IMR-90 (cell line): Measurements from ENCODE around the gene NXPE1. TPM values are rescaled to one million over a fixed set of nuclear protein-coding genes. Genes with fewer than 3 reads are reported as not detected.

Source experiments
- ATAC-seq: fragments of 200-7000 bp; cut with Tn5 transposase; 2 replicates; pipeline ENCODE4 v1.9.1; 2020; ENCODE audit warnings: low read depth, mild to moderate bottlenecking, moderate library complexity
- BruUV-seq: library from RNA; stranded (reverse); fragments of 400-500 nt; replicated peaks from 2 replicates; lab custom pipeline; 2021; lab: Mats Ljungman, UMichigan
- CTCF ChIA-PET: fragments of 300-600 bp; formaldehyde crosslinking; extraction: SDS; loops from one replicate; lab custom pipeline; 2021; ENCODE audit warnings: antibody characterized with exemption; lab: Yijun Ruan, JAX
- POLR2A ChIA-PET: fragments of 300-600 bp; sonication (Branson Sonifier 250); formaldehyde crosslinking; loops from one replicate; lab custom pipeline; 2022; ENCODE audit warnings: antibody characterized with exemption; ENCODE audit not compliant: unreplicated experiment; lab: Charles Lee
- DNase-seq: peaks from one replicate; pipeline ENCODE4 v3.0.0; 2013
- H2AFZ ChIP-seq: replicated peaks from 2 replicates; pipeline ENCODE3; 2013; ENCODE audit warnings: low read length, mild to moderate bottlenecking; ENCODE audit not compliant: poor library complexity
- H2AK5ac ChIP-seq: 2 replicates; pipeline ENCODE4 v1.6.1; 2013; ENCODE audit warnings: low read depth, low read length, inconsistent platforms
- H2AK9ac ChIP-seq: replicated peaks from 2 replicates; pipeline ENCODE3; 2013; ENCODE audit warnings: mild to moderate bottlenecking, low read depth, low read length, moderate library complexity; ENCODE audit not compliant: poor library complexity
- H2BK120ac ChIP-seq: 2 replicates; pipeline ENCODE4 v1.6.1; 2013; ENCODE audit warnings: low read depth, low read length, inconsistent platforms
- H2BK15ac ChIP-seq: 3 replicates; pipeline ENCODE4 v1.6.1; 2013; ENCODE audit warnings: low read depth, low read length, inconsistent platforms
- H2BK20ac ChIP-seq: 2 replicates; pipeline ENCODE4 v1.6.1; 2013; ENCODE audit warnings: low read depth, mild to moderate bottlenecking, inconsistent platforms, low read length, moderate library complexity
- H2BK5ac ChIP-seq: 2 replicates; pipeline ENCODE4 v1.6.1; 2013; ENCODE audit warnings: mild to moderate bottlenecking, low read depth, low read length, inconsistent platforms; ENCODE audit not compliant: poor library complexity, severe bottlenecking
- H3K14ac ChIP-seq: replicated peaks from 2 replicates; pipeline ENCODE4 v1.6.1; 2013; ENCODE audit warnings: low read depth, low read length, inconsistent platforms
- H3K18ac ChIP-seq: 2 replicates; pipeline ENCODE4 v1.6.1; 2013; ENCODE audit warnings: low read depth, low read length, control low read depth
- H3K23ac ChIP-seq: 2 replicates; pipeline ENCODE4 v1.6.1; 2013; ENCODE audit warnings: low read depth, low read length, inconsistent platforms
- H3K27ac ChIP-seq: 2 replicates; pipeline ENCODE4 v1.5.1; 2013; ENCODE audit warnings: mild to moderate bottlenecking, control low read depth, low read length; ENCODE audit not compliant: insufficient read depth
- H3K27me3 ChIP-seq: 2 replicates; pipeline ENCODE4 v1.6.1; 2013; ENCODE audit warnings: low read length; ENCODE audit not compliant: control insufficient read depth, insufficient read depth
- H3K36me3 ChIP-seq: 2 replicates; pipeline ENCODE4 v1.6.1; 2013; ENCODE audit warnings: low read length, mixed read lengths; ENCODE audit not compliant: control insufficient read depth, insufficient read depth
- H3K4ac ChIP-seq: 2 replicates; pipeline ENCODE4 v1.6.1; 2013; ENCODE audit warnings: low read depth, low read length, inconsistent platforms
- H3K4me1 ChIP-seq: 2 replicates; pipeline ENCODE4 v1.6.1; 2013; ENCODE audit warnings: low read length, mixed read lengths; ENCODE audit not compliant: control insufficient read depth, insufficient read depth
- H3K4me2 ChIP-seq: 2 replicates; pipeline ENCODE4 v1.6.1; 2013; ENCODE audit warnings: low read depth, mild to moderate bottlenecking, control low read depth, low read length, moderate library complexity
- H3K4me3 ChIP-seq: 2 replicates; pipeline ENCODE4 v1.5.1; 2013; ENCODE audit warnings: low read depth, mild to moderate bottlenecking, control low read depth, low read length, moderate library complexity; ENCODE audit not compliant: insufficient read depth
- H3K56ac ChIP-seq: 2 replicates; pipeline ENCODE4 v1.6.1; 2013; ENCODE audit warnings: low read length, inconsistent platforms; ENCODE audit not compliant: insufficient read depth; ENCODE audit errors: extremely low read depth
- H3K79me1 ChIP-seq, 2 experiments: 2 replicates each; pipeline ENCODE4 v1.6.1; 2013; ENCODE audit warnings: low read length in 2 of 2, inconsistent platforms in 1 of 2, low read depth in 1 of 2
- H3K9ac ChIP-seq: 2 replicates; pipeline ENCODE4 v1.6.1; 2013; ENCODE audit warnings: low read depth, low read length, control low read depth
- H3K9me1 ChIP-seq: 2 replicates; pipeline ENCODE4 v1.6.1; 2013; ENCODE audit warnings: low read length, inconsistent platforms; ENCODE audit not compliant: insufficient read depth
- H3K9me3 ChIP-seq: 2 replicates; pipeline ENCODE4 v1.6.1; 2013; ENCODE audit warnings: low read length; ENCODE audit not compliant: control insufficient read depth, insufficient read depth
- H4K20me1 ChIP-seq: 2 replicates; pipeline ENCODE4 v1.6.1; 2013; ENCODE audit warnings: low read length, inconsistent platforms; ENCODE audit not compliant: insufficient read depth
- H4K5ac ChIP-seq: 2 replicates; pipeline ENCODE4 v1.6.1; 2013; ENCODE audit warnings: mild to moderate bottlenecking, low read depth, low read length, control low read depth
- H4K8ac ChIP-seq, 2 experiments: 2 replicates each; pipeline ENCODE4 v1.6.1; 2013; ENCODE audit warnings: low read depth in 2 of 2, low read length in 2 of 2, control low read depth in 1 of 2, inconsistent platforms in 1 of 2
- H4K91ac ChIP-seq: 2 replicates; pipeline ENCODE4 v1.6.1; 2013; ENCODE audit warnings: low read depth, low read length, inconsistent platforms; ENCODE audit not compliant: insufficient read depth
- BHLHE40 ChIP-seq: fragments of 150-350 bp; IDR thresholded peaks from 2 replicates; pipeline ENCODE4 v1.6.1; 2016; ENCODE audit warnings: mild to moderate bottlenecking, low read depth, low read length
- CEBPB ChIP-seq: IDR thresholded peaks from 2 replicates; pipeline ENCODE4 v1.6.1; 2012; ENCODE audit warnings: low read depth, low read length, improper control_type of control experiment
- FOS ChIP-seq: fragments of 150-350 bp; IDR thresholded peaks from 2 replicates; pipeline ENCODE4 v1.6.1; 2016; ENCODE audit warnings: low read depth, low read length
- MAFK ChIP-seq: IDR thresholded peaks from 2 replicates; pipeline ENCODE4 v1.6.1; 2012; ENCODE audit warnings: low read depth, low read length, improper control_type of control experiment
- MAZ ChIP-seq: IDR thresholded peaks from 2 replicates; pipeline ENCODE4 v1.6.1; 2012; ENCODE audit warnings: low read depth, mild to moderate bottlenecking, low read length, improper control_type of control experiment, moderate library complexity, borderline replicate concordance
- MXI1 ChIP-seq: IDR thresholded peaks from 2 replicates; pipeline ENCODE4 v1.6.1; 2012; ENCODE audit warnings: low read depth, mild to moderate bottlenecking, low read length, moderate library complexity, borderline replicate concordance
- POLR2A ChIP-seq: IDR thresholded peaks from 2 replicates; pipeline ENCODE4 v1.6.1; 2012; ENCODE audit warnings: mild to moderate bottlenecking, low read depth, low read length
- RAD21 ChIP-seq: IDR thresholded peaks from 2 replicates; pipeline ENCODE4 v1.6.1; 2012; ENCODE audit warnings: low read length, improper control_type of control experiment
- RCOR1 ChIP-seq: IDR thresholded peaks from 2 replicates; pipeline ENCODE4 v1.6.1; 2012; ENCODE audit warnings: mild to moderate bottlenecking, low read length, improper control_type of control experiment; ENCODE audit not compliant: insufficient replicate concordance
- SMC3 ChIP-seq: fragments of 150-350 bp; IDR thresholded peaks from 2 replicates; pipeline ENCODE4 v1.6.1; 2016; ENCODE audit warnings: low read depth, mild to moderate bottlenecking, antibody characterized with exemption, low read length, moderate library complexity
- WGBS, 2 experiments: methylation state at CpG; one replicate each; pipeline versions ENCODE4 v1.1.5 to v1.1.7; 2013; ENCODE audit warnings: missing lambda C conversion rate in 2 of 2; ENCODE audit not compliant: insufficient read length in 1 of 2; ENCODE audit errors: extremely low coverage in 2 of 2; 5-methylcytosine and 5-hydroxymethylcytosine counted together
- dilution Hi-C: fragments of 300-500 bp; cut with HindIII; formaldehyde crosslinking; loops from one replicate; pipeline ENCODE4 v1.14.3; 2018; ENCODE audit warnings: low sequenced_read_pairs; ENCODE audit not compliant: unreplicated experiment
- in situ Hi-C: fragments of 300-500 bp; cut with MboI; formaldehyde crosslinking; loops from 3 replicates; pipeline ENCODE4 v1.14.3; 2019; ENCODE audit warnings: low sequenced_read_pairs, inconsistent platforms, mixed read lengths
- intact Hi-C: fragments of 100-400 bp; cut with micrococcal nuclease; formaldehyde crosslinking; loops from 2 replicates; pipeline ENCODE4 v1.10.0; 2022
- polyA plus RNA-seq, 3 experiments: library from polyadenylated mRNA; depleted of rRNA; stranded (reverse); fragments of >200 nt; gene quantifications; 2 replicates each; pipeline ENCODE4 v1.2.3, GENCODE V29; 2012; ENCODE audit warnings: low replicate concordance in 1 of 3
- total RNA-seq: library from RNA; depleted of rRNA; stranded (reverse); fragments of >200 nt; gene quantifications from 2 replicates; pipeline ENCODE4 v1.2.3, GENCODE V29; 2012
- TF ChIP-seq, protein P1 (sequence below): fragments of 150-350 bp; IDR thresholded peaks from 2 replicates; pipeline ENCODE4 v1.6.1; 2016; ENCODE audit warnings: low read depth, mild to moderate bottlenecking, low read length, moderate library complexity, borderline replicate concordance
- TF ChIP-seq, protein P2 (sequence below): fragments of 150-350 bp; IDR thresholded peaks from 2 replicates; pipeline ENCODE4 v1.6.1; 2017; ENCODE audit warnings: mild to moderate bottlenecking, antibody characterized with exemption, low read length, low read depth
- TF ChIP-seq, protein P3 (sequence below): conservative IDR thresholded peaks from 2 replicates; pipeline ENCODE4 v1.5.1; 2012; ENCODE audit warnings: mild to moderate bottlenecking, low read depth, low read length, improper control_type of control experiment

Gene NXPE1
- total and polyA plus RNA-seq, 2 of the 4 experiments (the other 2 are of a cell fraction): not detected

DNA sequence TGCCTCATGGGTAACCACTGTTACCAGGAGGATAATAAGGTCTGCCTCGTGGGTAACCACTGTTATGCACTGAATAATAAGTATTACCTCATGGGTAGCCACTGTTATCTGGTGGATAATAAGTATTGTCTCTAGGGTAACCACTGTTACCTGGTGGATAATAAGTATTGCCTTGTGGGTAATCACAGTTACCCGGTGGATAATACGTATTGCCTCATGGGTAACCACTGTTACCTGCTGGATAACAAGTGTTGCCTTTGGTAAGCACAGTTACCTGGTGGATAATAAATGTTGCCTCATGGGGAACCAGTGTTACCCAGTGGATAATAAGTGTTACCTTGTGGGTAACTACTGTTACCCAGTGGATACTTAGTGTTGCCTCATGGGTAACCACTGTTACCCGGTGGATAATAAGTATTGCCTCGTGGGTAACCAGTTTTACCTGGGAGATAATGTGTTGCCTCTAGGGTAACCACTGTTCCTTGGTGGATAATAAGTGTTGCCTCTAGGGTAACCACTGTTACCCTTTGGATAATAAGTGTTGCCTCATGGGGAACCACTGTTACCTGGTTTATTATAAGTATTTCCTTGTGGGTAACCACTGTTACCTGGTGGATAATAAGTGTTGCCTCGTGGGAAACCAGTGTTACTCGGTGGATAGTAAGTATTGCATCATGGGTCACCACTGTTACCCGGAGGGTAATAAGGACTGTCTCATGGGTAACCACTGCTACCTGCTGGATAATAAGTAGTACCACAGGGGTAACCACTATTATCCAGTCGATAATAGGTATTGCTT lies 46.5 kb upstream of the NXPE1 start (continued):
- TF ChIP-seq CEBPB: peak; percentile 36

DNA sequence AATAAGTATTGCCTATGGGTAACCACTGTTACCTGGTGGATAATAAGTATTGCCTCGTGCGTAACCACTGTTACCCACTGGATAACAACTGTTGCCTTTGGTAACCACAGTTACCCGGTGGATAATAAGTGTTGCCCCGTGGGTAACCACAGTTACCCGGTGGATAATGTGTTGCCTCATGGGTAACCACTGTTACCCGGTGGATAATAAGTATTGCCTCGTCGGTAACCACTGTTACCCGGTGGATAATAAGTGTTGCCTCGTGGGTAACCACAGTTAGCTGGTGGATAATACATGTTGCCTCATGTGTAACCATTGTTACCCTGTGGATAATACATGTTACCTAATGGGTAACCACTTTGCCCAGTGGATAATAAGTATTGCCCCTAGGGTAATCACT lies 45.7 kb upstream of the NXPE1 start:
- no peak overlapping the region for H3K4me3 ChIP-seq
- H3K79me1 ChIP-seq: no peaks in the 10 kb centered on the region
- ChIA-PET CTCF (no interaction called here), POLR2A (no interaction called here)
- no peak overlapping the region for H4K8ac ChIP-seq
- TF ChIP-seq POLR2A (no peak), FOS (no peak), SMC3 (no peak), MXI1 (no peak), CEBPB (no peak), MAZ (no peak), MAFK (no peak), BHLHE40 (no peak), RCOR1 (no peak), RAD21 (no peak)
- TF ChIP-seq, protein P1, sequence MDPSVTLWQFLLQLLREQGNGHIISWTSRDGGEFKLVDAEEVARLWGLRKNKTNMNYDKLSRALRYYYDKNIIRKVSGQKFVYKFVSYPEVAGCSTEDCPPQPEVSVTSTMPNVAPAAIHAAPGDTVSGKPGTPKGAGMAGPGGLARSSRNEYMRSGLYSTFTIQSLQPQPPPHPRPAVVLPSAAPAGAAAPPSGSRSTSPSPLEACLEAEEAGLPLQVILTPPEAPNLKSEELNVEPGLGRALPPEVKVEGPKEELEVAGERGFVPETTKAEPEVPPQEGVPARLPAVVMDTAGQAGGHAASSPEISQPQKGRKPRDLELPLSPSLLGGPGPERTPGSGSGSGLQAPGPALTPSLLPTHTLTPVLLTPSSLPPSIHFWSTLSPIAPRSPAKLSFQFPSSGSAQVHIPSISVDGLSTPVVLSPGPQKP: no peak
- TF ChIP-seq, protein P2, sequence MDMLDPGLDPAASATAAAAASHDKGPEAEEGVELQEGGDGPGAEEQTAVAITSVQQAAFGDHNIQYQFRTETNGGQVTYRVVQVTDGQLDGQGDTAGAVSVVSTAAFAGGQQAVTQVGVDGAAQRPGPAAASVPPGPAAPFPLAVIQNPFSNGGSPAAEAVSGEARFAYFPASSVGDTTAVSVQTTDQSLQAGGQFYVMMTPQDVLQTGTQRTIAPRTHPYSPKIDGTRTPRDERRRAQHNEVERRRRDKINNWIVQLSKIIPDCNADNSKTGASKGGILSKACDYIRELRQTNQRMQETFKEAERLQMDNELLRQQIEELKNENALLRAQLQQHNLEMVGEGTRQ: no peak
- TF ChIP-seq, protein P3, sequence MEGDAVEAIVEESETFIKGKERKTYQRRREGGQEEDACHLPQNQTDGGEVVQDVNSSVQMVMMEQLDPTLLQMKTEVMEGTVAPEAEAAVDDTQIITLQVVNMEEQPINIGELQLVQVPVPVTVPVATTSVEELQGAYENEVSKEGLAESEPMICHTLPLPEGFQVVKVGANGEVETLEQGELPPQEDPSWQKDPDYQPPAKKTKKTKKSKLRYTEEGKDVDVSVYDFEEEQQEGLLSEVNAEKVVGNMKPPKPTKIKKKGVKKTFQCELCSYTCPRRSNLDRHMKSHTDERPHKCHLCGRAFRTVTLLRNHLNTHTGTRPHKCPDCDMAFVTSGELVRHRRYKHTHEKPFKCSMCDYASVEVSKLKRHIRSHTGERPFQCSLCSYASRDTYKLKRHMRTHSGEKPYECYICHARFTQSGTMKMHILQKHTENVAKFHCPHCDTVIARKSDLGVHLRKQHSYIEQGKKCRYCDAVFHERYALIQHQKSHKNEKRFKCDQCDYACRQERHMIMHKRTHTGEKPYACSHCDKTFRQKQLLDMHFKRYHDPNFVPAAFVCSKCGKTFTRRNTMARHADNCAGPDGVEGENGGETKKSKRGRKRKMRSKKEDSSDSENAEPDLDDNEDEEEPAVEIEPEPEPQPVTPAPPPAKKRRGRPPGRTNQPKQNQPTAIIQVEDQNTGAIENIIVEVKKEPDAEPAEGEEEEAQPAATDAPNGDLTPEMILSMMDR: no peak
- no peak overlapping the region for H3K9ac ChIP-seq
- H2AK5ac ChIP-seq: no peak overlapping the region
- no peak overlapping the region for H3K18ac ChIP-seq
- no peaks in the 10 kb centered on the region for H3K9me1 ChIP-seq
- no peak overlapping the region for H2BK20ac ChIP-seq
- no peak overlapping the region for H2BK5ac ChIP-seq
- no peak overlapping the region for H3K27ac ChIP-seq
- no peak overlapping the region for H2AK9ac ChIP-seq
- no peak overlapping the region for H2BK15ac ChIP-seq
- no peaks in the 10 kb centered on the region for H3K4me1 ChIP-seq
- WGBS, 2 experiments: 72% methylated on average over 3 of the region's 10 CpGs; no CpG with 5 or more reads in 1 of the 2 experiments
- H3K36me3 ChIP-seq: no peaks in the 10 kb centered on the region
- H4K91ac ChIP-seq: no peak overlapping the region
- H3K4me2 ChIP-seq: no peak overlapping the region
- in situ Hi-C loops (no loop called here), dilution Hi-C loops (no loop called here), intact Hi-C loops (loop anchor here (5.0 kb wide), 1 partner anchor 323 kb away; no protein-coding TSS in a partner anchor)
- no TSS peak for BruUV-seq
- H4K5ac ChIP-seq: no peak overlapping the region
- H3K4ac ChIP-seq: no peak overlapping the region
- H2AFZ ChIP-seq: no peak overlapping the region
- no peaks in the 10 kb centered on the region for H4K20me1 ChIP-seq
- H2BK120ac ChIP-seq: no peak overlapping the region
- H3K56ac ChIP-seq: no peak overlapping the region
- H3K9me3 ChIP-seq: no peaks in the 10 kb centered on the region
- DNase-seq (no peak), ATAC-seq (no peak)
- H3K23ac ChIP-seq: no peak overlapping the region
- H3K27me3 ChIP-seq: no peaks in the 10 kb centered on the region
- no peak overlapping the region for H3K14ac ChIP-seq
